Keratinocyte (primary cell): Measurements from ENCODE around the gene CAPZA1. TPM values are rescaled to one million over a fixed set of nuclear protein-coding genes. Genes with fewer than 3 reads are reported as not detected.

ENCODE experiments used
- DNase-seq: peaks from one replicate; pipeline ENCODE4 v3.0.0-alpha.2; 2011; ENCODE audit warnings: low read depth, missing footprints, low spot score
- FAIRE-seq: peaks from 2 replicates; lab custom pipeline; 2011; peaks lifted over from hg19 to GRCh38; lab: Jason Lieb, UNC
- H2AFZ ChIP-seq: 2 replicates; pipeline ENCODE4 v1.6.0; 2012; ENCODE audit warnings: low read length, control low read depth, inconsistent platforms; ENCODE audit not compliant: control insufficient read depth
- H3K27ac ChIP-seq: 2 replicates; pipeline ENCODE4 v1.5.1; 2011; ENCODE audit warnings: low read length; ENCODE audit not compliant: control insufficient read depth, insufficient read depth
- H3K27me3 ChIP-seq: 3 replicates; pipeline ENCODE4 v1.6.0; 2011; ENCODE audit warnings: low read length; ENCODE audit not compliant: control insufficient read depth, insufficient read depth; ENCODE audit errors: extremely low read depth
- H3K36me3 ChIP-seq, 2 experiments: 2 replicates in 1 of 2; 3 replicates in 1 of 2; pipeline ENCODE4 v1.5.1; 2011; ENCODE audit warnings: low read length in 2 of 2, mild to moderate bottlenecking in 1 of 2; ENCODE audit not compliant: control insufficient read depth in 2 of 2, insufficient read depth in 2 of 2; ENCODE audit errors: extremely low read depth in 1 of 2
- H3K4me1 ChIP-seq: 3 replicates; pipeline ENCODE4 v1.5.1; 2011; ENCODE audit warnings: low read length; ENCODE audit not compliant: control insufficient read depth, insufficient read depth; ENCODE audit errors: extremely low read depth
- H3K4me2 ChIP-seq: 3 replicates; pipeline ENCODE4 v1.6.0; 2011; ENCODE audit warnings: low read depth, low read length; ENCODE audit not compliant: control insufficient read depth, insufficient read depth; ENCODE audit errors: extremely low read depth
- H3K4me3 ChIP-seq, 3 experiments: fragments of 200-600 bp in 1 of 3; sonication (generic) in 1 of 3; 2 replicates in 2 of 3; 3 replicates in 1 of 3; pipeline ENCODE4 v1.5.1; 2011 to 2016; ENCODE audit warnings: low read length in 3 of 3, mild to moderate bottlenecking in 3 of 3, control low read depth in 2 of 3, inconsistent platforms in 1 of 3, low read depth in 1 of 3, mixed read lengths in 1 of 3, mixed run types in 1 of 3, moderate library complexity in 1 of 3; ENCODE audit not compliant: control insufficient read depth in 2 of 3, insufficient read depth in 2 of 3; ENCODE audit errors: extremely low read depth in 1 of 3
- H3K79me2 ChIP-seq: 2 replicates; pipeline ENCODE4 v1.6.0; 2012; ENCODE audit warnings: low read length; ENCODE audit not compliant: control insufficient read depth, insufficient read depth
- H3K9ac ChIP-seq: 3 replicates; pipeline ENCODE4 v1.6.0; 2011; ENCODE audit warnings: low read length; ENCODE audit not compliant: control insufficient read depth, insufficient read depth; ENCODE audit errors: extremely low read depth
- H3K9me1 ChIP-seq: 3 replicates; pipeline ENCODE4 v1.6.0; 2011; ENCODE audit warnings: low read length; ENCODE audit not compliant: control insufficient read depth, insufficient read depth; ENCODE audit errors: extremely low read depth
- H3K9me3 ChIP-seq: 2 replicates; pipeline ENCODE4 v1.5.1; 2012; ENCODE audit warnings: low read depth, low read length; ENCODE audit not compliant: control insufficient read depth
- H4K20me1 ChIP-seq: 3 replicates; pipeline ENCODE4 v1.6.0; 2011; ENCODE audit warnings: low read length; ENCODE audit not compliant: control insufficient read depth, insufficient read depth; ENCODE audit errors: extremely low read depth
- EZH2 ChIP-seq: IDR thresholded peaks from one replicate; pipeline ENCODE4 v1.6.1; 2012; ENCODE audit warnings: inconsistent platforms, mild to moderate bottlenecking, low read length, moderate library complexity
- dilution Hi-C: fragments of 300-500 bp; cut with MboI; formaldehyde crosslinking; loops from one replicate; pipeline ENCODE4 v1.7.0; 2020; ENCODE audit warnings: low sequenced_read_pairs; ENCODE audit not compliant: extremely low pct_ligation_motif_present
- polyA plus RNA-seq, 5 experiments: library from polyadenylated mRNA; depleted of rRNA in 3 of 5; stranded (reverse) in 3 of 5; stranded (forward) in 1 of 5; unstranded in 1 of 5; fragments of >200 nt; gene quantifications; 1 replicate in 1 of 5; 2 replicates in 3 of 5; 3 replicates in 1 of 5; pipeline versions ENCODE4 v1.2.1 to v1.2.3, GENCODE V29; 2011 to 2012; ENCODE audit warnings: missing spikeins in 2 of 5, low read depth in 1 of 5, low replicate concordance in 1 of 5
- TF ChIP-seq, protein P1 (sequence below), 3 experiments: IDR thresholded peaks in 1 of 3; conservative IDR thresholded peaks in 1 of 3; optimal IDR thresholded peaks in 1 of 3; 2 replicates in 2 of 3; 3 replicates in 1 of 3; pipeline versions ENCODE3 to v1.5.1; 2011; ENCODE audit warnings: low read length in 3 of 3, mild to moderate bottlenecking in 3 of 3, moderate library complexity in 2 of 3, control low read depth in 1 of 3, inconsistent platforms in 1 of 3; ENCODE audit not compliant: insufficient read depth in 2 of 3; ENCODE audit errors: extremely low read depth in 1 of 3

CAPZA1 gene
- polyA plus RNA-seq, 1 donor (not counting 4 experiments of a cell fraction or from before 2014, with no cell fraction given) = 239 TPM

DNA sequence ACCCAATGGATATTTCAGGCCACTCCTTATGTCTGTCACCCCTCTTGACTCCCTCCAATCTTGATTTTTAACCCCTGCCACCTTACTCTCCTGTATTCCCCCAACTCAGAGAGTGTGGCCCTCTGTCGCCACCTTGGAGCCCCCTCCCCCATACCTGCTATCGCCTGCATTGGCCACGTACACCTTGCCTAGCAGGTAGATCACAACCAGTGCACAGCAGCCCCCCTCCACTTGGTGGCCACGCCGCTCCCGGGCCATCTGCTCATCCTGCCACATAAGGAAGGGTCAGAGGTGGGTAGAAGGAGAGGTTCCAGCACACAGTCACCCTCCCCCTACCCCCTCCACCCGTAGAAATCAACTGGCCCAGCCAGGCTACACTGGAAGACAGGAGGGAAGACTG, 92.6 kb downstream of the CAPZA1 start:
- Histone ChIP-seq H3K4me2 (no peak overlapping the region), H3K4me1 (peaks cover 13% of the 10 kb centered on the region), H3K27ac (no peak overlapping the region), H3K4me3 (no peak overlapping the region), H3K9me3 (no peaks in the 10 kb centered on the region), H2AFZ (no peak overlapping the region), H4K20me1 (no peaks in the 10 kb centered on the region), H3K79me2 (no peaks in the 10 kb centered on the region), H3K9ac (no peak overlapping the region), H3K9me1 (no peaks in the 10 kb centered on the region), H3K36me3 (peaks cover 10 to 12% of the 10 kb centered on the region in 2 experiments), H3K27me3 (no peaks in the 10 kb centered on the region)
- DNase-seq (no peak), FAIRE-seq (no peak)
- dilution Hi-C loops = no loop called here
- TF ChIP-seq, protein P1, sequence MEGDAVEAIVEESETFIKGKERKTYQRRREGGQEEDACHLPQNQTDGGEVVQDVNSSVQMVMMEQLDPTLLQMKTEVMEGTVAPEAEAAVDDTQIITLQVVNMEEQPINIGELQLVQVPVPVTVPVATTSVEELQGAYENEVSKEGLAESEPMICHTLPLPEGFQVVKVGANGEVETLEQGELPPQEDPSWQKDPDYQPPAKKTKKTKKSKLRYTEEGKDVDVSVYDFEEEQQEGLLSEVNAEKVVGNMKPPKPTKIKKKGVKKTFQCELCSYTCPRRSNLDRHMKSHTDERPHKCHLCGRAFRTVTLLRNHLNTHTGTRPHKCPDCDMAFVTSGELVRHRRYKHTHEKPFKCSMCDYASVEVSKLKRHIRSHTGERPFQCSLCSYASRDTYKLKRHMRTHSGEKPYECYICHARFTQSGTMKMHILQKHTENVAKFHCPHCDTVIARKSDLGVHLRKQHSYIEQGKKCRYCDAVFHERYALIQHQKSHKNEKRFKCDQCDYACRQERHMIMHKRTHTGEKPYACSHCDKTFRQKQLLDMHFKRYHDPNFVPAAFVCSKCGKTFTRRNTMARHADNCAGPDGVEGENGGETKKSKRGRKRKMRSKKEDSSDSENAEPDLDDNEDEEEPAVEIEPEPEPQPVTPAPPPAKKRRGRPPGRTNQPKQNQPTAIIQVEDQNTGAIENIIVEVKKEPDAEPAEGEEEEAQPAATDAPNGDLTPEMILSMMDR (optimal IDR thresholded peaks at IDR 0.05 in 1 of 3, IDR thresholded peaks at IDR 0.05 in 1 of 3, conservative IDR thresholded peaks at IDR 0.05 in 1 of 3; ENCODE audit: extremely low read depth in 1 of 3, insufficient read depth in 2 of 3, low read length in 3 of 3) = no peak
- TF ChIP-seq EZH2 = no peak

DNA sequence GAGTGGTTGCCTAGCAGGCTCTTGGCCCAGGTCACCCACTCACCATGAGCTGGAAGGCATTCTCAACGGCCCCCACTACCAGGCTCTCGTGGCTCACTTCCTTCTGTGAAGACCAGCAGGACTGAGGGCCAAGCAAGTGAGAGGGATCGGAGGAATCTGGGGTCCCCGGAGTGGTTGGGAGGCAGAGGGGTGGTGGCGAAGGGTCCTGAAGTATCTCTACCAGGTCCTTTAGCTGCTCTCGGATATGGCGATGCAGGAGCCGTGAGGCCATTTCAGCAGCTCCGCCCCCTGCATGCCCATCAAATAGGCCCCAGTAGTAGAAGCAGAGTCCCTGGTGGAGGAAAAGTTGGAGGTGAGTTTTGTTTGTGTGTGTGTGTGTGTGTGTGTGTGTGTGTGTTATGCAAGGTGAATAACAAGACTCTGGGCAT, 93.1 kb downstream of the CAPZA1 start:
- FAIRE-seq (no peak), DNase-seq (no peak)
- Histone ChIP-seq H3K4me2 (no peak overlapping the region), H3K27ac (no peak overlapping the region), H3K27me3 (no peaks in the 10 kb centered on the region), H3K4me1 (peaks cover 11% of the 10 kb centered on the region), H4K20me1 (no peaks in the 10 kb centered on the region), H3K9me3 (no peaks in the 10 kb centered on the region), H3K9ac (no peak overlapping the region), H3K4me3 (no peak overlapping the region), H3K79me2 (no peaks in the 10 kb centered on the region), H2AFZ (no peak overlapping the region), H3K9me1 (no peaks in the 10 kb centered on the region), H3K36me3 (peaks cover 10 to 12% of the 10 kb centered on the region in 2 experiments)
- dilution Hi-C loops = no loop called here
- no peak for TF ChIP-seq EZH2
- TF ChIP-seq, protein P1 (optimal IDR thresholded peaks at IDR 0.05 in 1 of 3, IDR thresholded peaks at IDR 0.05 in 1 of 3, conservative IDR thresholded peaks at IDR 0.05 in 1 of 3; ENCODE audit: extremely low read depth in 1 of 3, insufficient read depth in 2 of 3, low read length in 3 of 3) = no peak
